ENCODE results near the gene ST3GAL3.
A peak's percentile ranks its signal among the peaks of the same experiment; 100 is the strongest.

Gene ST3GAL3

GRCh38 chr1:43707190-43708001 lies at the start of gene ST3GAL3:
Gene ST3GAL3 (plus strand): TSS chr1:43707536. CDS start chr1:43736263, 28,727 bp downstream.
- DNase-seq: peak; percentile 95

GRCh38 chr1:43659212-43660166 lies 47.8 kb upstream of the ST3GAL3 start:
- DNase-seq: no peak

GRCh38 chr1:43660355-43660754 lies 47.0 kb upstream of the ST3GAL3 start:
- DNase-seq: no peak

GRCh38 chr1:43664369-43664768 lies 43.0 kb upstream of the ST3GAL3 start:
- no peak for DNase-seq

- no peak for DNase-seq
Observed at GRCh38 chr1:43666608-43667007, 40.7 kb upstream of the ST3GAL3 start.

GRCh38 chr1:43668956-43669355 lies 38.4 kb upstream of the ST3GAL3 start:
- DNase-seq: no peak

GRCh38 chr1:43669878-43670277 lies 37.5 kb upstream of the ST3GAL3 start:
- no peak for DNase-seq

GRCh38 chr1:43671193-43671592 lies 36.1 kb upstream of the ST3GAL3 start:
- no peak for DNase-seq

GRCh38 chr1:43671626-43672330 lies 35.6 kb upstream of the ST3GAL3 start:
- no peak for DNase-seq

GRCh38 chr1:43673261-43673660 lies 34.1 kb upstream of the ST3GAL3 start:
- no peak for DNase-seq

- DNase-seq: no peak
Observed at GRCh38 chr1:43678940-43679339, 28.4 kb upstream of the ST3GAL3 start.

GRCh38 chr1:43683560-43683959 lies 23.8 kb upstream of the ST3GAL3 start:
- no peak for DNase-seq

- no peak for DNase-seq
Observed at GRCh38 chr1:43686801-43687200, 20.5 kb upstream of the ST3GAL3 start.

- no peak for DNase-seq
Observed at GRCh38 chr1:43687301-43688108, 19.8 kb upstream of the ST3GAL3 start.

GRCh38 chr1:43688109-43688387 lies 19.3 kb upstream of the ST3GAL3 start:
- DNase-seq: no peak

GRCh38 chr1:43688594-43689000 lies 18.7 kb upstream of the ST3GAL3 start:
- no peak for DNase-seq

- DNase-seq: no peak
Observed at GRCh38 chr1:43689289-43689688, 18.0 kb upstream of the ST3GAL3 start.

GRCh38 chr1:43691871-43692815 lies 15.2 kb upstream of the ST3GAL3 start:
- no peak for DNase-seq

- no peak for DNase-seq
Observed at GRCh38 chr1:43693371-43693770, 14.0 kb upstream of the ST3GAL3 start.

- no peak for DNase-seq
Observed at GRCh38 chr1:43699281-43699680, 8.1 kb upstream of the ST3GAL3 start.

- no peak for DNase-seq
Observed at GRCh38 chr1:43703836-43704235, 3.5 kb upstream of the ST3GAL3 start.
